Measurements from ENCODE around the gene SLAMF8.

Gene SLAMF8

GRCh38 chr1:159870704-159871103 is 44.0 kb downstream of the SLAMF8 start:
- Histone ChIP-seq H3K4me1 (ENCODE audit: control insufficient read depth, low read length) (no peaks in the 10 kb centered on the region), H3K27ac (ENCODE audit: low read depth, low read length) (no peak overlapping the region), H3K9me3 (ENCODE audit: control insufficient read depth, insufficient read depth, low read length) (no peaks in the 10 kb centered on the region), H4K20me1 (ENCODE audit: control insufficient read depth, insufficient read depth, low read depth, low read length) (no peaks in the 10 kb centered on the region), H3F3A (ENCODE audit: control insufficient read depth, insufficient read depth) (no peaks in the 10 kb centered on the region), H3K4me3 (ENCODE audit: low read length) (no peak overlapping the region), H3K4me2 (ENCODE audit: low read length) (no peak overlapping the region), H3K27me3 (ENCODE audit: control insufficient read depth, low read length) (peaks cover 18% of the 10 kb centered on the region), H3K79me2 (ENCODE audit: control insufficient read depth, low read length) (no peaks in the 10 kb centered on the region), H3K36me3 (ENCODE audit: control insufficient read depth, low read length) (no peaks in the 10 kb centered on the region), H3K9me2 (replicated peaks; ENCODE audit: control insufficient read depth, low read length) (no peaks in the 10 kb centered on the region)
- TF ChIP-seq CTCF (IDR thresholded peaks at IDR 0.05; ENCODE audit: low read depth, low read length, poor library complexity, severe bottlenecking) (no peak), EZH2phosphoT487 (IDR thresholded peaks at IDR 0.05; ENCODE audit: borderline replicate concordance, low read length) (no peak)

- Histone ChIP-seq H3K27me3 (ENCODE audit: control insufficient read depth, low read length) (peaks cover 12% of the 10 kb centered on the region), H3F3A (ENCODE audit: control insufficient read depth, insufficient read depth) (no peaks in the 10 kb centered on the region), H3K4me1 (ENCODE audit: control insufficient read depth, low read length) (no peaks in the 10 kb centered on the region), H4K20me1 (ENCODE audit: control insufficient read depth, insufficient read depth, low read depth, low read length) (no peaks in the 10 kb centered on the region), H3K36me3 (ENCODE audit: control insufficient read depth, low read length) (no peaks in the 10 kb centered on the region), H3K79me2 (ENCODE audit: control insufficient read depth, low read length) (no peaks in the 10 kb centered on the region), H3K4me3 (ENCODE audit: low read length) (no peak overlapping the region), H3K9me2 (replicated peaks; ENCODE audit: control insufficient read depth, low read length) (no peaks in the 10 kb centered on the region), H3K4me2 (ENCODE audit: low read length) (no peak overlapping the region), H3K27ac (ENCODE audit: low read depth, low read length) (no peak overlapping the region), H3K9me3 (ENCODE audit: control insufficient read depth, insufficient read depth, low read length) (no peaks in the 10 kb centered on the region)
- TF ChIP-seq EZH2phosphoT487 (IDR thresholded peaks at IDR 0.05; ENCODE audit: borderline replicate concordance, low read length) (no peak), CTCF (IDR thresholded peaks at IDR 0.05; ENCODE audit: low read depth, low read length, poor library complexity, severe bottlenecking) (no peak)
These were observed 46.2 kb downstream of the SLAMF8 start for GRCh38 chr1:159872891-159873290.

GRCh38 chr1:159873530-159874143 is 47.0 kb downstream of the SLAMF8 start:
- H3K4me1 ChIP-seq (ENCODE audit: control insufficient read depth, low read length), result no peaks in the 10 kb centered on the region
- TF ChIP-seq EZH2phosphoT487 (IDR thresholded peaks at IDR 0.05; ENCODE audit: borderline replicate concordance, low read length), result no peak
- TF ChIP-seq CTCF (IDR thresholded peaks at IDR 0.05; ENCODE audit: low read depth, low read length, poor library complexity, severe bottlenecking), result no peak
- H3K27ac ChIP-seq (ENCODE audit: low read depth, low read length), result no peak overlapping the region
- no peak overlapping the region for H3K4me2 ChIP-seq (ENCODE audit: low read length)
- no peaks in the 10 kb centered on the region for H3K9me3 ChIP-seq (ENCODE audit: control insufficient read depth, insufficient read depth, low read length)
- H3K79me2 ChIP-seq (ENCODE audit: control insufficient read depth, low read length), result no peaks in the 10 kb centered on the region
- H3K27me3 ChIP-seq (ENCODE audit: control insufficient read depth, low read length), result peaks cover 8% of the 10 kb centered on the region
- no peaks in the 10 kb centered on the region for H4K20me1 ChIP-seq (ENCODE audit: control insufficient read depth, insufficient read depth, low read depth, low read length)
- H3K9me2 ChIP-seq (replicated peaks; ENCODE audit: control insufficient read depth, low read length), result no peaks in the 10 kb centered on the region
- H3F3A ChIP-seq (ENCODE audit: control insufficient read depth, insufficient read depth), result no peaks in the 10 kb centered on the region
- H3K4me3 ChIP-seq (ENCODE audit: low read length), result no peak overlapping the region
- no peaks in the 10 kb centered on the region for H3K36me3 ChIP-seq (ENCODE audit: control insufficient read depth, low read length)
